ENCODE data around the gene RPSA.

- TF ChIP-seq EZH2 (IDR thresholded peaks at IDR 0.05; ENCODE audit: low read length), result no peak
- TF ChIP-seq, protein P1, sequence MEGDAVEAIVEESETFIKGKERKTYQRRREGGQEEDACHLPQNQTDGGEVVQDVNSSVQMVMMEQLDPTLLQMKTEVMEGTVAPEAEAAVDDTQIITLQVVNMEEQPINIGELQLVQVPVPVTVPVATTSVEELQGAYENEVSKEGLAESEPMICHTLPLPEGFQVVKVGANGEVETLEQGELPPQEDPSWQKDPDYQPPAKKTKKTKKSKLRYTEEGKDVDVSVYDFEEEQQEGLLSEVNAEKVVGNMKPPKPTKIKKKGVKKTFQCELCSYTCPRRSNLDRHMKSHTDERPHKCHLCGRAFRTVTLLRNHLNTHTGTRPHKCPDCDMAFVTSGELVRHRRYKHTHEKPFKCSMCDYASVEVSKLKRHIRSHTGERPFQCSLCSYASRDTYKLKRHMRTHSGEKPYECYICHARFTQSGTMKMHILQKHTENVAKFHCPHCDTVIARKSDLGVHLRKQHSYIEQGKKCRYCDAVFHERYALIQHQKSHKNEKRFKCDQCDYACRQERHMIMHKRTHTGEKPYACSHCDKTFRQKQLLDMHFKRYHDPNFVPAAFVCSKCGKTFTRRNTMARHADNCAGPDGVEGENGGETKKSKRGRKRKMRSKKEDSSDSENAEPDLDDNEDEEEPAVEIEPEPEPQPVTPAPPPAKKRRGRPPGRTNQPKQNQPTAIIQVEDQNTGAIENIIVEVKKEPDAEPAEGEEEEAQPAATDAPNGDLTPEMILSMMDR (optimal IDR thresholded peaks at IDR 0.05 in 1 of 3, IDR thresholded peaks at IDR 0.05 in 1 of 3, conservative IDR thresholded peaks at IDR 0.05 in 1 of 3; ENCODE audit: extremely low read depth in 1 of 3, insufficient read depth in 2 of 3, low read length in 3 of 3), result no peak
These were observed 7.9 kb downstream of the RPSA start for GRCh38 chr3:39414421-39414907.
